ENCODE data around the gene PDCD7. TPM values are rescaled to one million over a fixed set of nuclear protein-coding genes. Genes with fewer than 3 reads are reported as not detected.

The PDCD7 gene
- total and polyA plus RNA-seq, 10 donors: 9.8 to 27.3 (median 22.1) TPM

GRCh38 chr15:65172531-65172930, 38.9 kb upstream of the PDCD7 start:
- Histone ChIP-seq H3K4me3 (no peak overlapping the region), H3K36me3 (peaks cover 2 to 97% (median 68%) of the 10 kb centered on the region in 6 donors), H3K27me3 (replicated peaks in 1 of 7) (no peaks in the 10 kb centered on the region), H3K4me1 (no peaks in the 10 kb centered on the region), H3K27ac (no peak overlapping the region), H3K9me3 (no peaks in the 10 kb centered on the region)
- 86 to 95% (median 88%) methylated on average over 5 of the region's 5 CpGs for WGBS, 5 donors
- no peak for DNase-seq
- intact Hi-C loops (cut with DNase I; ENCODE audit: low total_unique reads): no loop called here
- TF ChIP-seq POLR2A (IDR thresholded peaks at IDR 0.05): no peak
- TF ChIP-seq, protein P1, sequence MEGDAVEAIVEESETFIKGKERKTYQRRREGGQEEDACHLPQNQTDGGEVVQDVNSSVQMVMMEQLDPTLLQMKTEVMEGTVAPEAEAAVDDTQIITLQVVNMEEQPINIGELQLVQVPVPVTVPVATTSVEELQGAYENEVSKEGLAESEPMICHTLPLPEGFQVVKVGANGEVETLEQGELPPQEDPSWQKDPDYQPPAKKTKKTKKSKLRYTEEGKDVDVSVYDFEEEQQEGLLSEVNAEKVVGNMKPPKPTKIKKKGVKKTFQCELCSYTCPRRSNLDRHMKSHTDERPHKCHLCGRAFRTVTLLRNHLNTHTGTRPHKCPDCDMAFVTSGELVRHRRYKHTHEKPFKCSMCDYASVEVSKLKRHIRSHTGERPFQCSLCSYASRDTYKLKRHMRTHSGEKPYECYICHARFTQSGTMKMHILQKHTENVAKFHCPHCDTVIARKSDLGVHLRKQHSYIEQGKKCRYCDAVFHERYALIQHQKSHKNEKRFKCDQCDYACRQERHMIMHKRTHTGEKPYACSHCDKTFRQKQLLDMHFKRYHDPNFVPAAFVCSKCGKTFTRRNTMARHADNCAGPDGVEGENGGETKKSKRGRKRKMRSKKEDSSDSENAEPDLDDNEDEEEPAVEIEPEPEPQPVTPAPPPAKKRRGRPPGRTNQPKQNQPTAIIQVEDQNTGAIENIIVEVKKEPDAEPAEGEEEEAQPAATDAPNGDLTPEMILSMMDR (IDR thresholded peaks at IDR 0.05 in 8 of 11, conservative IDR thresholded peaks at IDR 0.05 in 3 of 11): no peak
- no peak for TF ChIP-seq POLR2AphosphoS5 (IDR thresholded peaks at IDR 0.05)

- Histone ChIP-seq H3K36me3 (peaks cover 2 to 97% (median 64%) of the 10 kb centered on the region in 6 donors), H3K4me3 (no peak overlapping the region), H3K4me1 (no peaks in the 10 kb centered on the region), H3K27me3 (replicated peaks in 1 of 7) (no peaks in the 10 kb centered on the region), H3K27ac (no peak overlapping the region), H3K9me3 (no peaks in the 10 kb centered on the region)
- intact Hi-C loops (cut with DNase I; ENCODE audit: low total_unique reads): no loop called here
- WGBS, 5 donors: 94 to 98% (median 96%) methylated on average over 5 of the region's 5 CpGs
- DNase-seq: no peak
- TF ChIP-seq POLR2A (IDR thresholded peaks at IDR 0.05) (no peak), POLR2AphosphoS5 (IDR thresholded peaks at IDR 0.05) (no peak)
- TF ChIP-seq, protein P1 (IDR thresholded peaks at IDR 0.05 in 8 of 11, conservative IDR thresholded peaks at IDR 0.05 in 3 of 11): no peak
These were observed 37.8 kb upstream of the PDCD7 start for GRCh38 chr15:65171428-65171827.

GRCh38 chr15:65165875-65166274, 32.3 kb upstream of the PDCD7 start:
- Histone ChIP-seq H3K36me3 (peaks cover 0 to 97% (median 57%) of the 10 kb centered on the region in 6 donors), H3K27me3 (replicated peaks in 1 of 7) (no peaks in the 10 kb centered on the region), H3K4me3 (no peak overlapping the region), H3K4me1 (peaks cover 0 to 4% (median 0%) of the 10 kb centered on the region in 6 donors), H3K27ac (no peak overlapping the region), H3K9me3 (no peaks in the 10 kb centered on the region)
- DNase-seq: no peak
- WGBS, 5 donors: 93 to 100% (median 94%) methylated on average over 2 of the region's 2 CpGs
- TF ChIP-seq, protein P1 (IDR thresholded peaks at IDR 0.05 in 8 of 11, conservative IDR thresholded peaks at IDR 0.05 in 3 of 11): no peak
- TF ChIP-seq POLR2AphosphoS5 (IDR thresholded peaks at IDR 0.05) (no peak), POLR2A (IDR thresholded peaks at IDR 0.05) (no peak)
- intact Hi-C loops (cut with DNase I; ENCODE audit: low total_unique reads): no loop called here

DNA sequence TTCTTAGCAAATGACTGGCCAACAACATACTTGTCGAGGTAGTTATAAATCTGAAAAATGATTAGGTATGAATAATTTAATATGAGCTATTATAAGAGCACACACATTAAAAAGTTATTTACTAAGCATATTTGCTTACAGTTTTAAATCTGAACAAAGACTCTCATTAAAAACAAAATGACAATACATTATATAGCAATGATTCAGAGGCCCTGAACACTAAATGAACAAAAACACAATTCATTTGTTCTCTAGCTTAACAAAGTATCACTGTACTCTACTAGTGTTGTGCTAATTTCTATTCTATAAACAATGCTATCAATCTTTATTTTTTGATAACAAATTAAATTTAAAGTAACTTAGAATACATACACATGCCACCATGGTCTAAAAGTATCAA, 30.5 kb upstream of the PDCD7 start:
- TF ChIP-seq POLR2AphosphoS5 (IDR thresholded peaks at IDR 0.05) (no peak), POLR2A (IDR thresholded peaks at IDR 0.05) (no peak)
- TF ChIP-seq, protein P1 (IDR thresholded peaks at IDR 0.05 in 8 of 11, conservative IDR thresholded peaks at IDR 0.05 in 3 of 11): no peak
- WGBS, 5 donors: 79 to 91% (median 89%) methylated on average over 1 of the region's 1 CpG
- Histone ChIP-seq H3K9me3 (no peaks in the 10 kb centered on the region), H3K4me1 (peaks cover 0 to 4% (median 0%) of the 10 kb centered on the region in 6 donors), H3K27ac (no peak overlapping the region), H3K27me3 (replicated peaks in 1 of 7) (no peaks in the 10 kb centered on the region), H3K36me3 (peaks cover 0 to 95% (median 48%) of the 10 kb centered on the region in 6 donors), H3K4me3 (no peak overlapping the region)
- DNase-seq: no peak
- intact Hi-C loops (cut with DNase I; ENCODE audit: low total_unique reads): no loop called here
